B cell (primary cell): ENCODE data around the gene PPP1R2. TPM values are rescaled to one million over a fixed set of nuclear protein-coding genes. Genes with fewer than 3 reads are reported as not detected.

Experiments used
- ATAC-seq: fragments of 200-7000 bp; cut with Tn5 transposase; one replicate; pipeline ENCODE4 v1.10.0; 2021; ENCODE audit warnings: low read depth, mild to moderate bottlenecking, moderate number of reproducible peaks, moderate library complexity
- CTCF ChIA-PET: fragments of 350-600 bp; sonication (Branson Sonifier 250); formaldehyde crosslinking; loops from one replicate; lab custom pipeline; 2021; ENCODE audit warnings: antibody characterized with exemption, inconsistent platforms; lab: Charles Lee
- POLR2A ChIA-PET: fragments of 350-600 bp; sonication (Branson Sonifier 250); formaldehyde crosslinking; loops from one replicate; lab custom pipeline; 2021; ENCODE audit warnings: antibody characterized with exemption; lab: Charles Lee
- DNase-seq: peaks from one replicate; pipeline ENCODE4 v3.0.0; 2013
- H2AFZ ChIP-seq: 2 replicates; pipeline ENCODE4 v1.6.1; 2012; ENCODE audit warnings: mild to moderate bottlenecking, low read depth, low read length; ENCODE audit not compliant: insufficient read depth, poor library complexity, severe bottlenecking
- H3K27ac ChIP-seq, 2 donors: 1 replicate in 1 of 2; 2 replicates in 1 of 2; pipeline ENCODE4 v1.5.1; 2012 to 2013; ENCODE audit warnings: low read length in 2 of 2, mild to moderate bottlenecking in 2 of 2, moderate library complexity in 1 of 2
- H3K27me3 ChIP-seq, 4 experiments: fragments of 200-600 bp in 1 of 4; sonication (generic) in 1 of 4; replicated peaks in 1 of 4; 1 replicate in 2 of 4; 2 replicates in 2 of 4; pipeline versions ENCODE4 v1.6.1 to v1.7.0; 2013 to 2016; ENCODE audit warnings: low read length in 3 of 4, mild to moderate bottlenecking in 2 of 4, mixed read lengths in 1 of 4, moderate library complexity in 1 of 4; ENCODE audit not compliant: insufficient read depth in 4 of 4, control insufficient read depth in 3 of 4; ENCODE audit errors: control extremely low read depth in 1 of 4
- H3K36me3 ChIP-seq, 2 experiments: replicated peaks in 1 of 2; 1 replicate in 1 of 2; 2 replicates in 1 of 2; pipeline versions ENCODE4 v1.6.1 to v1.7.1; 2013; ENCODE audit warnings: low read length in 1 of 2; ENCODE audit not compliant: insufficient read depth in 2 of 2, control insufficient read depth in 1 of 2; ENCODE audit errors: control extremely low read depth in 1 of 2, extremely low read depth in 1 of 2
- H3K4me1 ChIP-seq, 2 donors: fragments of 200-600 bp in 1 of 2; sonication (generic) in 1 of 2; 1 replicate in 1 of 2; 2 replicates in 1 of 2; pipeline versions ENCODE4 v1.5.1 to v1.6.1; 2013 to 2017; ENCODE audit warnings: low read length in 2 of 2; ENCODE audit not compliant: control insufficient read depth in 2 of 2, insufficient read depth in 2 of 2
- H3K4me2 ChIP-seq: replicated peaks from 2 replicates; pipeline ENCODE3; 2012; ENCODE audit warnings: mild to moderate bottlenecking, low read depth, low read length; ENCODE audit not compliant: poor library complexity, severe bottlenecking
- H3K4me3 ChIP-seq, 5 experiments: fragments of 200-600 bp in 1 of 5; sonication (generic) in 1 of 5; 1 replicate in 3 of 5; 2 replicates in 2 of 5; pipeline versions ENCODE4 v1.5.1 to v1.7.0; 2011 to 2016; ENCODE audit warnings: low read length in 4 of 5, mild to moderate bottlenecking in 4 of 5, low read depth in 2 of 5, control low read depth in 1 of 5, moderate library complexity in 1 of 5; ENCODE audit not compliant: insufficient read depth in 1 of 5; ENCODE audit errors: control extremely low read depth in 1 of 5, extremely low read depth in 1 of 5
- H3K79me2 ChIP-seq: fragments of 200-600 bp; sonication (generic); one replicate; pipeline ENCODE4 v1.6.0; 2016; ENCODE audit warnings: low read length; ENCODE audit not compliant: control insufficient read depth, insufficient read depth
- H3K9ac ChIP-seq: fragments of 200-600 bp; sonication (generic); 2 replicates; pipeline ENCODE4 v1.6.1; 2017; ENCODE audit warnings: mild to moderate bottlenecking, low read length, moderate library complexity
- H3K9me3 ChIP-seq, 3 donors: one replicate each; pipeline versions ENCODE4 v1.6.1 to v1.7.1; 2013; ENCODE audit warnings: low read length in 2 of 3; ENCODE audit not compliant: control insufficient read depth in 2 of 3, insufficient read depth in 1 of 3; ENCODE audit errors: control extremely low read depth in 1 of 3
- H4K20me1 ChIP-seq: 2 replicates; pipeline ENCODE4 v1.6.0; 2012; ENCODE audit warnings: mild to moderate bottlenecking, low read length; ENCODE audit not compliant: insufficient read depth, control insufficient read depth, poor library complexity, severe bottlenecking
- H3K27ac Mint-ChIP-seq: one replicate; pipeline ENCODE4 v1.8.0; 2021; ENCODE audit warnings: mixed read lengths
- H3K27me3 Mint-ChIP-seq: one replicate; pipeline ENCODE4 v1.8.0; 2021; ENCODE audit warnings: mixed read lengths
- H3K4me1 Mint-ChIP-seq: one replicate; pipeline ENCODE4 v1.8.0; 2021; ENCODE audit warnings: mixed read lengths
- H3K4me3 Mint-ChIP-seq: one replicate; pipeline ENCODE4 v1.8.0; 2021; ENCODE audit warnings: mixed read lengths
- H3K9me3 Mint-ChIP-seq: one replicate; pipeline ENCODE4 v1.8.0; 2022; ENCODE audit warnings: mixed read lengths; ENCODE audit not compliant: insufficient read depth
- CTCF ChIP-seq: fragments of 200-600 bp; IDR thresholded peaks from one replicate; pipeline ENCODE4 v1.8.0; 2022; ENCODE audit warnings: antibody characterized with exemption, mild to moderate bottlenecking
- EZH2 ChIP-seq: IDR thresholded peaks from 2 replicates; pipeline ENCODE4 v1.6.1; 2012; ENCODE audit warnings: borderline replicate concordance, low read depth, mild to moderate bottlenecking, moderate library complexity, low read length; ENCODE audit not compliant: insufficient read depth, poor library complexity, severe bottlenecking
- WGBS: methylation state at CpG from one replicate; pipeline ENCODE4 v1.1.5; 2013; ENCODE audit warnings: missing lambda C conversion rate; ENCODE audit not compliant: insufficient coverage; 5-methylcytosine and 5-hydroxymethylcytosine counted together
- intact Hi-C: fragments of 100-400 bp; cut with micrococcal nuclease; formaldehyde crosslinking; loops from one replicate; pipeline ENCODE4 v1.10.0; 2022
- polyA plus RNA-seq: library from polyadenylated mRNA; depleted of rRNA; stranded (reverse); fragments of >200 nt; gene quantifications from 2 replicates; pipeline ENCODE4 v1.2.3, GENCODE V29; 2012
- total RNA-seq, 2 donors: library from RNA; stranded (reverse); fragments of 120-200 nt in 1 of 2; gene quantifications; 1 replicate in 1 of 2; 2 replicates in 1 of 2; pipeline versions ENCODE4 v1.2.3 to v1.2.4, GENCODE V29; 2013 to 2022

Gene PPP1R2
- total and polyA plus RNA-seq, 2 donors (not counting 1 experiment from before 2014, with no cell fraction given) = 39.1 to 73.8 TPM

- Histone ChIP-seq H4K20me1 (no peaks in the 10 kb centered on the region), H3K4me2 (no peak overlapping the region), H3K9me3 (no peaks in the 10 kb centered on the region), H2AFZ (no peak overlapping the region), H3K4me1 (no peaks in the 10 kb centered on the region), H3K27me3 (no peaks in the 10 kb centered on the region), H3K36me3 (no peaks in the 10 kb centered on the region), H3K4me3 (no peak overlapping the region), H3K27ac (no peak overlapping the region), H3K79me2 (no peaks in the 10 kb centered on the region), H3K9ac (no peak overlapping the region)
- no peak for DNase-seq
- Mint-ChIP-seq H3K4me3 (no peak overlapping the region), H3K4me1 (no peaks in the 10 kb centered on the region), H3K9me3 (no peaks in the 10 kb centered on the region), H3K27ac (no peak overlapping the region), H3K27me3 (no peaks in the 10 kb centered on the region)
- intact Hi-C loops = no loop called here
- 83% methylated on average over 6 of the region's 6 CpGs for WGBS
- CTCF ChIA-PET = interaction anchor here (1.0 kb wide), 1 partner anchor 23 kb away, joined by 3 read pairs; no protein-coding TSS in a partner anchor
- TF ChIP-seq EZH2 = no peak
- no peak for TF ChIP-seq CTCF
- no peak for ATAC-seq
- POLR2A ChIA-PET = no interaction called here
Observed at GRCh38 chr3:195578565-195578964, 35.4 kb upstream of the PPP1R2 start.

- Histone ChIP-seq H3K79me2 (no peaks in the 10 kb centered on the region), H3K9me3 (no peaks in the 10 kb centered on the region), H3K4me3 (no peak overlapping the region), H3K27ac (no peak overlapping the region), H3K4me1 (no peaks in the 10 kb centered on the region), H3K36me3 (no peaks in the 10 kb centered on the region), H3K27me3 (no peaks in the 10 kb centered on the region), H4K20me1 (no peaks in the 10 kb centered on the region), H3K9ac (no peak overlapping the region), H2AFZ (no peak overlapping the region), H3K4me2 (no peak overlapping the region)
- intact Hi-C loops = no loop called here
- ATAC-seq (no peak), DNase-seq (no peak)
- POLR2A ChIA-PET = no interaction called here
- no peaks in the 10 kb centered on the region for H3K4me1 Mint-ChIP-seq
- H3K4me3 Mint-ChIP-seq = no peak overlapping the region
- WGBS = 0% methylated on average over 1 of the region's 9 CpGs
- TF ChIP-seq EZH2 = no peak
- TF ChIP-seq CTCF = no peak
- no peaks in the 10 kb centered on the region for H3K9me3 Mint-ChIP-seq
- no peak overlapping the region for H3K27ac Mint-ChIP-seq
- H3K27me3 Mint-ChIP-seq = no peaks in the 10 kb centered on the region
- CTCF ChIA-PET = no interaction called here
Observed at GRCh38 chr3:195577645-195578177, 34.6 kb upstream of the PPP1R2 start.
